DND-41 (cell line): ENCODE data around the gene WBP1L.

ENCODE experiments used
- ATAC-seq: fragments of 200-7000 bp; cut with Tn5 transposase; 3 replicates; pipeline ENCODE4 v1.9.1; 2021; ENCODE audit warnings: low read depth; ENCODE audit not compliant: insufficient read depth
- DNase-seq: peaks from one replicate; pipeline ENCODE4 v3.0.0-alpha.2; 2020
- H2AFZ ChIP-seq: 2 replicates; pipeline ENCODE4 v1.6.0; 2012; ENCODE audit warnings: low read depth, low read length
- H3K27ac ChIP-seq: 2 replicates; pipeline ENCODE4 v1.5.1; 2012; ENCODE audit warnings: low read length, inconsistent platforms
- H3K27me3 ChIP-seq: fragments of 200-600 bp; sonication (generic); 2 replicates; pipeline ENCODE4 v1.6.0; 2012; ENCODE audit warnings: low read length, mild to moderate bottlenecking, inconsistent platforms; ENCODE audit not compliant: insufficient read depth, poor library complexity
- H3K36me3 ChIP-seq: 2 replicates; pipeline ENCODE4 v1.5.1; 2012; ENCODE audit warnings: low read length, inconsistent platforms; ENCODE audit not compliant: insufficient read depth
- H3K4me1 ChIP-seq: 2 replicates; pipeline ENCODE4 v1.5.1; 2012; ENCODE audit warnings: mild to moderate bottlenecking, low read length; ENCODE audit not compliant: insufficient read depth
- H3K4me2 ChIP-seq: 2 replicates; pipeline ENCODE4 v1.6.0; 2012; ENCODE audit warnings: mild to moderate bottlenecking, moderate library complexity, low read length, inconsistent platforms; ENCODE audit not compliant: insufficient read depth
- H3K4me3 ChIP-seq, 2 experiments: fragments of 200-600 bp in 1 of 2; shearing (Covaris generic) in 1 of 2; 2 replicates each; pipeline ENCODE4 v1.5.1; 2012 to 2016; ENCODE audit warnings: inconsistent platforms in 2 of 2, low read length in 2 of 2, mild to moderate bottlenecking in 2 of 2, low read depth in 1 of 2, moderate library complexity in 1 of 2
- H3K79me2 ChIP-seq: 2 replicates; pipeline ENCODE4 v1.6.0; 2012; ENCODE audit warnings: low read length, inconsistent platforms; ENCODE audit not compliant: insufficient read depth
- H3K9ac ChIP-seq: 2 replicates; pipeline ENCODE4 v1.6.0; 2012; ENCODE audit warnings: low read depth, mild to moderate bottlenecking, inconsistent platforms, low read length, moderate library complexity
- H3K9me3 ChIP-seq: 2 replicates; pipeline ENCODE4 v1.5.1; 2012; ENCODE audit warnings: low read length, moderate library complexity, mild to moderate bottlenecking, inconsistent platforms; ENCODE audit not compliant: insufficient read depth, severe bottlenecking
- H4K20me1 ChIP-seq: 2 replicates; pipeline ENCODE4 v1.6.0; 2012; ENCODE audit warnings: low read length; ENCODE audit not compliant: insufficient read depth
- EZH2 ChIP-seq: IDR thresholded peaks from 3 replicates; pipeline ENCODE4 v1.6.1; 2012; ENCODE audit warnings: borderline replicate concordance, low read depth, mild to moderate bottlenecking, moderate library complexity, low read length, inconsistent platforms; ENCODE audit not compliant: severe bottlenecking
- TF ChIP-seq, protein P1 (sequence below): IDR thresholded peaks from 2 replicates; pipeline ENCODE4 v1.5.1; 2012; ENCODE audit warnings: borderline replicate concordance, low read length, moderate library complexity, mild to moderate bottlenecking; ENCODE audit not compliant: poor library complexity, severe bottlenecking; ENCODE audit errors: extremely low read depth

Gene WBP1L

GRCh38 chr10:102720337-102720736, 23.4 kb upstream of the WBP1L start:
- Histone ChIP-seq H3K9me3 (no peaks in the 10 kb centered on the region), H4K20me1 (peaks cover 18% of the 10 kb centered on the region; the same call in 1 of the 2 replicates), H3K36me3 (peaks cover 26% of the 10 kb centered on the region), H3K4me1 (peaks cover 31% of the 10 kb centered on the region), H3K27me3 (no peaks in the 10 kb centered on the region), H3K4me2 (no peak overlapping the region), H2AFZ (no peak overlapping the region), H3K27ac (no peak overlapping the region), H3K79me2 (peaks cover 69% of the 10 kb centered on the region), H3K4me3 (no peak overlapping the region), H3K9ac (no peak overlapping the region)
- ATAC-seq (no peak), DNase-seq (no peak)
- no peak for TF ChIP-seq EZH2
- TF ChIP-seq, protein P1, sequence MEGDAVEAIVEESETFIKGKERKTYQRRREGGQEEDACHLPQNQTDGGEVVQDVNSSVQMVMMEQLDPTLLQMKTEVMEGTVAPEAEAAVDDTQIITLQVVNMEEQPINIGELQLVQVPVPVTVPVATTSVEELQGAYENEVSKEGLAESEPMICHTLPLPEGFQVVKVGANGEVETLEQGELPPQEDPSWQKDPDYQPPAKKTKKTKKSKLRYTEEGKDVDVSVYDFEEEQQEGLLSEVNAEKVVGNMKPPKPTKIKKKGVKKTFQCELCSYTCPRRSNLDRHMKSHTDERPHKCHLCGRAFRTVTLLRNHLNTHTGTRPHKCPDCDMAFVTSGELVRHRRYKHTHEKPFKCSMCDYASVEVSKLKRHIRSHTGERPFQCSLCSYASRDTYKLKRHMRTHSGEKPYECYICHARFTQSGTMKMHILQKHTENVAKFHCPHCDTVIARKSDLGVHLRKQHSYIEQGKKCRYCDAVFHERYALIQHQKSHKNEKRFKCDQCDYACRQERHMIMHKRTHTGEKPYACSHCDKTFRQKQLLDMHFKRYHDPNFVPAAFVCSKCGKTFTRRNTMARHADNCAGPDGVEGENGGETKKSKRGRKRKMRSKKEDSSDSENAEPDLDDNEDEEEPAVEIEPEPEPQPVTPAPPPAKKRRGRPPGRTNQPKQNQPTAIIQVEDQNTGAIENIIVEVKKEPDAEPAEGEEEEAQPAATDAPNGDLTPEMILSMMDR, result no peak

- peaks cover 64% of the 10 kb centered on the region for H3K79me2 ChIP-seq
- H3K4me3 ChIP-seq, result no peak overlapping the region
- no peak overlapping the region for H3K27ac ChIP-seq
- peaks cover 26% of the 10 kb centered on the region for H3K36me3 ChIP-seq
- no peak overlapping the region for H2AFZ ChIP-seq
- no peak overlapping the region for H3K4me2 ChIP-seq
- no peak overlapping the region for H3K9ac ChIP-seq
- peaks cover 16% of the 10 kb centered on the region; the same call in 1 of the 2 replicates for H4K20me1 ChIP-seq
- no peak for TF ChIP-seq EZH2
- TF ChIP-seq, protein P1, result no peak
- DNase-seq, result no peak
- peaks cover 26% of the 10 kb centered on the region for H3K4me1 ChIP-seq
- H3K27me3 ChIP-seq, result no peaks in the 10 kb centered on the region
- H3K9me3 ChIP-seq, result no peaks in the 10 kb centered on the region
- no peak for ATAC-seq
Observed at GRCh38 chr10:102720775-102721301, 22.9 kb upstream of the WBP1L start.

DNA sequence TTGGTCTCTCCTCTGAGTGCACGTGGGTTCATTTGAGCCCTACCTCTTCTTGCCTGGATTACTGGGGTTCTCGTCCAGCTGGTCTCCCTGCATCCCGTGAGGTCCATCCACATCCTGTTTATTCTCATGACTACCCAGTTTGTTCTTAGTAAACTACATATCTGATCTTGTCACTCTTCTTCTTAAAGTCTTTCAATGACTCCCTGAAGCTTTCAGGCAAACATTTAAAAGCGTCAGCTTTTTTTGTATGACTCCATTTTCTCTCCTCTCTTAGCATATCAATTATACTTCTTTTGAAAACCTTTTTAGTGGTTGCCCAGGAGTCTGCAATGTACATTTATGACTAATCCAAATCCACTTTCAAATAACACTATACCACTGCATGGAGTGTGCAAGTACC, 21.8 kb upstream of the WBP1L start:
- no peak overlapping the region for H3K4me2 ChIP-seq
- peaks cover 16% of the 10 kb centered on the region for H3K4me1 ChIP-seq
- H3K27ac ChIP-seq, result no peak overlapping the region
- H3K4me3 ChIP-seq, result no peak overlapping the region
- H3K36me3 ChIP-seq, result peaks cover 31% of the 10 kb centered on the region
- peaks cover 53% of the 10 kb centered on the region for H3K79me2 ChIP-seq
- no peak overlapping the region for H3K9ac ChIP-seq
- DNase-seq (no peak), ATAC-seq (no peak)
- no peak for TF ChIP-seq EZH2
- no peaks in the 10 kb centered on the region for H3K9me3 ChIP-seq
- no peaks in the 10 kb centered on the region for H3K27me3 ChIP-seq
- H4K20me1 ChIP-seq, result peaks cover 17% of the 10 kb centered on the region; the same call in 1 of the 2 replicates
- no peak overlapping the region for H2AFZ ChIP-seq

- no peak overlapping the region for H3K4me3 ChIP-seq
- no peaks in the 10 kb centered on the region for H3K27me3 ChIP-seq
- H4K20me1 ChIP-seq, result peaks cover 8% of the 10 kb centered on the region; the same call in 1 of the 2 replicates
- TF ChIP-seq EZH2, result no peak
- TF ChIP-seq, protein P1, result no peak
- ATAC-seq (no peak), DNase-seq (no peak)
- H3K36me3 ChIP-seq, result peaks cover 35% of the 10 kb centered on the region
- H3K9me3 ChIP-seq, result no peaks in the 10 kb centered on the region
- no peak overlapping the region for H3K9ac ChIP-seq
- no peak overlapping the region for H2AFZ ChIP-seq
- no peak overlapping the region for H3K27ac ChIP-seq
- no peak overlapping the region for H3K4me2 ChIP-seq
- H3K4me1 ChIP-seq, result no peaks in the 10 kb centered on the region
- peaks cover 42% of the 10 kb centered on the region for H3K79me2 ChIP-seq
Observed at GRCh38 chr10:102723989-102724388, 19.8 kb upstream of the WBP1L start.
